Testis (tissue), 3 donors: ENCODE measurements around the gene ARHGEF25. TPM values are rescaled to one million over a fixed set of nuclear protein-coding genes. Genes with fewer than 3 reads are reported as not detected.

Experiments used
- DNase-seq: peaks from one replicate; pipeline ENCODE4 v3.0.0-alpha.2; 2019
- H3K27ac ChIP-seq, 2 donors: fragments of 200-600 bp; sonication (generic); one replicate each; pipeline ENCODE4 v1.5.1; 2019
- H3K27me3 ChIP-seq: fragments of 200-600 bp; sonication (generic); one replicate; pipeline ENCODE4 v1.5.1; 2019
- H3K36me3 ChIP-seq: fragments of 200-600 bp; sonication (generic); one replicate; pipeline ENCODE4 v1.5.1; 2017; ENCODE audit warnings: low read depth; ENCODE audit errors: missing control alignments
- H3K4me1 ChIP-seq: fragments of 200-600 bp; sonication (generic); one replicate; pipeline ENCODE4 v1.5.1; 2019
- H3K4me3 ChIP-seq, 2 donors: fragments of 200-600 bp; sonication (generic); one replicate each; pipeline ENCODE4 v1.5.1; 2017 to 2019
- H3K9me3 ChIP-seq: fragments of 200-600 bp; sonication (generic); one replicate; pipeline ENCODE4 v1.5.1; 2017
- CTCF ChIP-seq, 3 experiments: fragments of 450-650 bp in 2 of 3; fragments of 200-600 bp in 1 of 3; sonication (generic) in 1 of 3; IDR thresholded peaks; one replicate each; pipeline ENCODE4 v1.5.1; 2016 to 2019; ENCODE audit warnings: antibody characterized with exemption in 3 of 3, mild to moderate bottlenecking in 2 of 3, moderate library complexity in 1 of 3
- POLR2A ChIP-seq: fragments of 450-650 bp; IDR thresholded peaks from one replicate; pipeline ENCODE4 v1.6.1; 2017; ENCODE audit warnings: antibody characterized with exemption, mild to moderate bottlenecking, moderate library complexity
- WGBS, 2 donors: methylation state at CpG; one replicate each; pipeline ENCODE4 v1.1.5; 2018; 5-methylcytosine and 5-hydroxymethylcytosine counted together
- intact Hi-C: fragments of 100-400 bp; cut with DNase I; formaldehyde crosslinking; loops from one replicate; pipeline ENCODE4 v1.15.1; 2023; ENCODE audit warnings: low total_unique reads
- polyA plus RNA-seq: library from polyadenylated mRNA; stranded (reverse); fragments of 350-450 nt; fragmentation: Illumina TruSeq; extraction: RNeasy Lipid Tissue Mini Kit (QIAGEN cat#74804); gene quantifications from one replicate; pipeline ENCODE4 v1.2.3, GENCODE V29; 2014; ENCODE audit warnings: low read depth, low replicate concordance; ENCODE audit not compliant: insufficient read depth
- total RNA-seq, 2 donors: library from RNA; depleted of rRNA; stranded (reverse); fragments of >200 nt; gene quantifications; one replicate each; pipeline ENCODE4 v1.2.3, GENCODE V29; 2016

The ARHGEF25 gene
- total and polyA plus RNA-seq, 3 donors from 2014 or later, result 18.0 to 26.5 (median 18.7) TPM

GRCh38 chr12:57580466-57580795 lies 30.8 kb upstream of the ARHGEF25 start:
- intact Hi-C loops, result loop anchor here (5.0 kb wide), 1 partner anchor 42 kb away; no protein-coding TSS in a partner anchor
- Histone ChIP-seq H3K27ac (no peak overlapping the region), H3K4me3 (no peak overlapping the region), H3K4me1 (no peaks in the 10 kb centered on the region), H3K27me3 (no peaks in the 10 kb centered on the region), H3K36me3 (no peaks in the 10 kb centered on the region), H3K9me3 (no peaks in the 10 kb centered on the region)
- WGBS, 2 donors, result 96 to 98% methylated on average over 4 of the region's 4 CpGs
- DNase-seq, result no peak
- TF ChIP-seq POLR2A, result no peak
- no peak for TF ChIP-seq CTCF (IDR thresholded peaks at IDR 0.05)

- Histone ChIP-seq H3K27ac (no peak overlapping the region), H3K27me3 (no peaks in the 10 kb centered on the region), H3K9me3 (no peaks in the 10 kb centered on the region), H3K4me3 (no peak overlapping the region), H3K4me1 (no peaks in the 10 kb centered on the region), H3K36me3 (no peaks in the 10 kb centered on the region)
- WGBS, 2 donors, result 93 to 96% methylated on average over 1 of the region's 1 CpG
- intact Hi-C loops, result loop anchor here (5.0 kb wide), 1 partner anchor 40 kb away; no protein-coding TSS in a partner anchor
- no peak for DNase-seq
- no peak for TF ChIP-seq CTCF (IDR thresholded peaks at IDR 0.05)
- no peak for TF ChIP-seq POLR2A
Observed at GRCh38 chr12:57581802-57582201, 29.4 kb upstream of the ARHGEF25 start.

GRCh38 chr12:57582440-57582839 lies 28.8 kb upstream of the ARHGEF25 start:
- Histone ChIP-seq H3K27ac (no peak overlapping the region), H3K4me3 (no peak overlapping the region), H3K4me1 (no peaks in the 10 kb centered on the region), H3K9me3 (no peaks in the 10 kb centered on the region), H3K36me3 (no peaks in the 10 kb centered on the region), H3K27me3 (no peaks in the 10 kb centered on the region)
- TF ChIP-seq POLR2A, result no peak
- 93 to 100% methylated on average over 1 of the region's 1 CpG for WGBS, 2 donors
- DNase-seq, result no peak
- intact Hi-C loops, result loop anchor here (5.0 kb wide), 1 partner anchor 40 kb away; no protein-coding TSS in a partner anchor

GRCh38 chr12:57583008-57583831 lies 28.0 kb upstream of the ARHGEF25 start:
- no peaks in the 10 kb centered on the region for H3K36me3 ChIP-seq
- peak; percentile 88 to 94 (median 92) for TF ChIP-seq CTCF (IDR thresholded peaks at IDR 0.05)
- TF ChIP-seq POLR2A, result no peak
- intact Hi-C loops, result loop anchor here (5.0 kb wide), 1 partner anchor 39 kb away; no protein-coding TSS in a partner anchor
- H3K4me3 ChIP-seq, result no peak overlapping the region
- 59 to 62% methylated on average over 13 of the region's 13 CpGs for WGBS, 2 donors
- H3K4me1 ChIP-seq, result no peaks in the 10 kb centered on the region
- no peaks in the 10 kb centered on the region for H3K9me3 ChIP-seq
- H3K27me3 ChIP-seq, result no peaks in the 10 kb centered on the region
- peak; percentile 85 for DNase-seq
- no peak overlapping the region for H3K27ac ChIP-seq

GRCh38 chr12:57584050-57584449 lies 27.2 kb upstream of the ARHGEF25 start:
- 95 to 98% methylated on average over 2 of the region's 2 CpGs for WGBS, 2 donors
- intact Hi-C loops, result loop anchor here (5.0 kb wide), 1 partner anchor 38 kb away; no protein-coding TSS in a partner anchor
- TF ChIP-seq CTCF (IDR thresholded peaks at IDR 0.05) (no peak), POLR2A (no peak)

More at GRCh38 chr12:57584050-57584449, 27.2 kb upstream of the ARHGEF25 start:
- Histone ChIP-seq H3K4me3 (no peak overlapping the region), H3K27me3 (no peaks in the 10 kb centered on the region), H3K9me3 (no peaks in the 10 kb centered on the region), H3K4me1 (peaks cover 1% of the 10 kb centered on the region), H3K36me3 (no peaks in the 10 kb centered on the region), H3K27ac (no peak overlapping the region)
- no peak for DNase-seq
